K562 (cell line): ENCODE measurements around the gene PDE6C. TPM values are rescaled to one million over a fixed set of nuclear protein-coding genes. Genes with fewer than 3 reads are reported as not detected.
A peak's percentile ranks its signal among the peaks of the same experiment; 100 is the strongest.

Experiments used
- ATAC-seq: fragments of 200-7000 bp; cut with Tn5 transposase; 3 replicates; pipeline ENCODE4 v1.9.1; 2020; ENCODE audit warnings: moderate library complexity
- BruUV-seq: library from RNA; stranded (reverse); fragments of 400-500 nt; replicated peaks from 2 replicates; lab custom pipeline; 2021; lab: Mats Ljungman, UMichigan
- CTCF ChIA-PET: fragments of 300-600 bp; formaldehyde crosslinking; extraction: SDS; loops from one replicate; lab custom pipeline; 2021; ENCODE audit warnings: low intra/inter-chr PET ratio; lab: Yijun Ruan, JAX
- POLR2A ChIA-PET: fragments of 300-600, 350-650 bp; sonication (Branson Sonifier 250); formaldehyde crosslinking; extraction: SDS; loops from one replicate; lab custom pipeline; 2021; ENCODE audit warnings: antibody characterized with exemption, inconsistent platforms; lab: Yijun Ruan, JAX
- DNase-seq, 4 experiments: peaks; one replicate each; pipeline versions ENCODE4 v3.0.0 to v3.0.0-alpha.2; 2011 to 2018; ENCODE audit warnings: low spot score in 3 of 4, mixed read lengths in 3 of 4; ENCODE audit errors: extremely low read depth in 1 of 4
- FAIRE-seq: peaks from 2 replicates; lab custom pipeline; 2011; peaks lifted over from hg19 to GRCh38; lab: Jason Lieb, UNC
- H2AFZ ChIP-seq: 2 replicates; pipeline ENCODE4 v1.6.0; 2011; ENCODE audit warnings: low read depth, low read length, control low read depth, inconsistent platforms
- H3K27ac ChIP-seq: fragments of 200-600 bp; 3 replicates; pipeline ENCODE4 v1.8.0; 2011; ENCODE audit warnings: low read depth, mild to moderate bottlenecking, control low read depth, inconsistent platforms, low read length, moderate library complexity, mixed read lengths; ENCODE audit errors: extremely low read depth
- H3K27me3 ChIP-seq, 2 experiments: fragments of 300-600 bp in 1 of 2; 2 replicates in 1 of 2; 3 replicates in 1 of 2; pipeline versions ENCODE4 v1.6.0 to v1.8.0; 2011; ENCODE audit warnings: inconsistent platforms in 2 of 2, low read length in 2 of 2, mild to moderate bottlenecking in 1 of 2, mixed read lengths in 1 of 2, moderate library complexity in 1 of 2; ENCODE audit not compliant: control insufficient read depth in 2 of 2, insufficient read depth in 2 of 2
- H3K36me3 ChIP-seq: fragments of 300-600 bp; 3 replicates; pipeline ENCODE4 v1.8.0; 2011; ENCODE audit warnings: mild to moderate bottlenecking, low read length, inconsistent platforms; ENCODE audit not compliant: control insufficient read depth, insufficient read depth
- H3K4me1 ChIP-seq, 2 experiments: fragments of 200-600 bp in 1 of 2; replicated peaks in 1 of 2; 2 replicates in 1 of 2; 3 replicates in 1 of 2; pipeline versions ENCODE4 v1.5.1 to v1.8.0; 2011; ENCODE audit warnings: inconsistent platforms in 2 of 2, low read length in 2 of 2, mild to moderate bottlenecking in 1 of 2, mixed read lengths in 1 of 2, moderate library complexity in 1 of 2; ENCODE audit not compliant: control insufficient read depth in 2 of 2, insufficient read depth in 2 of 2
- H3K4me2 ChIP-seq: 2 replicates; pipeline ENCODE4 v1.6.1; 2011; ENCODE audit warnings: low read length, control low read depth, inconsistent platforms, mixed read lengths; ENCODE audit not compliant: insufficient read depth
- H3K4me3 ChIP-seq: fragments of 200-600 bp; sonication (generic), shearing (Covaris generic); 2 replicates; pipeline ENCODE4 v1.5.1; 2016; ENCODE audit warnings: control low read depth, inconsistent platforms
- H3K79me2 ChIP-seq: fragments of 200-600 bp; 3 replicates; pipeline ENCODE4 v1.8.0; 2011; ENCODE audit warnings: low read length, inconsistent platforms; ENCODE audit not compliant: control insufficient read depth, insufficient read depth
- H3K9ac ChIP-seq, 2 experiments: 2 replicates each; pipeline versions ENCODE4 v1.6.0 to v1.6.1; 2011; ENCODE audit warnings: low read depth in 2 of 2, low read length in 2 of 2, control low read depth in 1 of 2, inconsistent platforms in 1 of 2, mild to moderate bottlenecking in 1 of 2, mixed read lengths in 1 of 2; ENCODE audit not compliant: insufficient read depth in 1 of 2
- H3K9me1 ChIP-seq: one replicate; pipeline ENCODE4 v1.6.0; 2011; ENCODE audit warnings: inconsistent platforms, mild to moderate bottlenecking, low read length, moderate library complexity; ENCODE audit not compliant: control insufficient read depth, insufficient read depth
- H3K9me3 ChIP-seq: replicated peaks from 2 replicates; pipeline ENCODE4 v1.5.1; 2011; ENCODE audit warnings: low read depth, low read length, inconsistent platforms; ENCODE audit not compliant: control insufficient read depth, insufficient read depth
- H4K20me1 ChIP-seq: replicated peaks from 2 replicates; pipeline ENCODE4 v1.6.1; 2011; ENCODE audit warnings: low read length, inconsistent platforms, mixed read lengths; ENCODE audit not compliant: control insufficient read depth, insufficient read depth
- THRB ChIP-seq: fragments of 450-650 bp; formaldehyde crosslinking; conservative IDR thresholded peaks from 2 replicates; pipeline ENCODE4 v1.4.0; 2022; ENCODE audit warnings: mild to moderate bottlenecking, missing genetic modification characterization
- ZNF316 ChIP-seq: fragments of 450-650 bp; IDR thresholded peaks from 2 replicates; pipeline ENCODE4 v1.6.1; 2016
- ZNF766 ChIP-seq: fragments of 200-800 bp; sonication (Bioruptor generic); conservative IDR thresholded peaks from 2 replicates; pipeline ENCODE4 v1.6.1; 2016; ENCODE audit warnings: missing genetic modification characterization, missing compliant biosample characterization
- WGBS: fragments of 100-300 bp; shearing (Covaris generic); methylation state at CpG from one replicate; pipeline ENCODE4 v1.1.6; 2016; ENCODE audit warnings: low coverage, mixed read lengths; ENCODE audit not compliant: insufficient coverage; ENCODE audit errors: missing lambda C conversion rate; 5-methylcytosine and 5-hydroxymethylcytosine counted together
- in situ Hi-C: fragments of 300-500 bp; cut with MboI; formaldehyde crosslinking; loops from 4 replicates; pipeline ENCODE4 v1.15.0; 2018; ENCODE audit warnings: inconsistent platforms, mixed read lengths
- intact Hi-C: fragments of 100-400 bp; cut with micrococcal nuclease; formaldehyde crosslinking; loops from 2 replicates; pipeline ENCODE4 v1.14.2; 2022
- polyA plus RNA-seq, 8 experiments: library from polyadenylated mRNA; depleted of rRNA in 4 of 8; stranded (reverse) in 5 of 8; unstranded in 3 of 8; fragments of >200 nt; fragmentation: Nextera tagmentation in 2 of 8; fragmentation: Illumina TruSeq in 1 of 8; extraction: Ambion mirVana in 2 of 8; extraction: Trizol in 1 of 8; gene quantifications; 2 replicates each; pipeline versions ENCODE4 v1.2.1 to v1.2.3, GENCODE V29; 2011 to 2014; ENCODE audit warnings: inconsistent platforms in 1 of 8, missing spikeins in 1 of 8
- total RNA-seq, 7 experiments: library from RNA; depleted of rRNA in 6 of 7; stranded (reverse); fragments of >200 nt in 6 of 7; fragmentation: Illumina TruSeq in 2 of 7; extraction: Trizol in 2 of 7; gene quantifications; 2 replicates each; pipeline versions ENCODE4 v1.2.1 to v1.2.3, GENCODE V29; 2011 to 2021; ENCODE audit warnings: low replicate concordance in 1 of 7

PDE6C gene
- total and polyA plus RNA-seq, 9 of the 15 experiments (the other 6 are each of a cell fraction or from before 2014, with no cell fraction given) = not detected

DNA sequence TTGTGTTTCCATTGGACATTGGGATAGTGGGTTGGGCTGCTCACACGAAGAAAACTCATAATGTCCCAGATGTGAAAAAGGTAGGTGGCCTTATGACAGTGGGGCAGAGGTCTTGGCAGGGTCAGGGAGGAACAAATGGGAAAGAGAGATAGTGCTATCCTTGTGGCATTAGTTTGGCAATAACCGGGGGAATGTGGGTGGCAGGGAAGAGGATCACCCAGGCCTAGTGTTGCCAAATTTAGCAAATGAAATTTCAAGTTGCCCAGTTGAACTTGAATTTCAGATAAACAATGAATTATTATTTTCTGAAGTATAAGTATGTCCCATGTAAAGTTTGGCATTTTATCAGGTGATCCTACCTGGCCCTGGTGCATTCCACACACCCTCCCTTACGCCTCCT, 789 bp downstream of the PDE6C start:
- no peaks in the 10 kb centered on the region for H3K79me2 ChIP-seq
- 0% methylated on average over 3 of the region's 3 CpGs for WGBS
- H3K36me3 ChIP-seq = no peaks in the 10 kb centered on the region
- in situ Hi-C loops (no loop called here), intact Hi-C loops (no loop called here)
- BruUV-seq = no TSS peak
- no peak for TF ChIP-seq ZNF766
- peaks cover 5 to 18% of the 10 kb centered on the region in 2 experiments; a peak in 3 of 5 replicates for H3K27me3 ChIP-seq
- H3K4me2 ChIP-seq = no peak overlapping the region
- no peak overlapping the region for H3K9ac ChIP-seq
- DNase-seq (no peak), ATAC-seq (no peak), FAIRE-seq (no peak)
- H3K9me3 ChIP-seq = no peaks in the 10 kb centered on the region
- H3K4me3 ChIP-seq = no peak overlapping the region
- POLR2A ChIA-PET = no interaction called here
- CTCF ChIA-PET = no interaction called here
- no peak overlapping the region for H3K27ac ChIP-seq
- no peaks in the 10 kb centered on the region for H3K4me1 ChIP-seq
- H4K20me1 ChIP-seq = no peaks in the 10 kb centered on the region
- H2AFZ ChIP-seq = no peak overlapping the region
- H3K9me1 ChIP-seq = no peaks in the 10 kb centered on the region

GRCh38 chr10:93614101-93614825, 1.9 kb downstream of the PDE6C start:
- FAIRE-seq (no peak), ATAC-seq (no peak)
- Histone ChIP-seq H3K27me3 (peaks cover 4 to 14% of the 10 kb centered on the region in 2 experiments; a peak in 3 of 5 replicates), H3K4me3 (no peak overlapping the region), H3K27ac (no peak overlapping the region), H3K9ac (no peak overlapping the region), H2AFZ (no peak overlapping the region), H3K4me2 (no peak overlapping the region), H3K4me1 (no peaks in the 10 kb centered on the region)
- ChIA-PET CTCF (no interaction called here), POLR2A (no interaction called here)
- no TSS peak for BruUV-seq
- WGBS = 7% methylated on average over 5 of the region's 7 CpGs
- in situ Hi-C loops = no loop called here
- TF ChIP-seq ZNF316 (peak; percentile 36; the same call in 1 of the 2 replicates), THRB (CRISPR knock-in tag) (no peak)
- TF ChIP-seq, all 486 proteins: peak for 1
- H3K9me1 ChIP-seq = no peaks in the 10 kb centered on the region
- H3K9me3 ChIP-seq = no peaks in the 10 kb centered on the region
- no peaks in the 10 kb centered on the region for H3K79me2 ChIP-seq
- intact Hi-C loops = no loop called here
- no peaks in the 10 kb centered on the region for H3K36me3 ChIP-seq
- H4K20me1 ChIP-seq = no peaks in the 10 kb centered on the region
- no peak for DNase-seq
